SKM-1 (cell line): ENCODE results near the gene SHISA6.

Source experiments
- DNase-seq: peaks from one replicate; lab custom pipeline; 2025; ENCODE audit not compliant: unreplicated experiment; lab: John Stamatoyannopoulos, UW

SHISA6 gene

DNA sequence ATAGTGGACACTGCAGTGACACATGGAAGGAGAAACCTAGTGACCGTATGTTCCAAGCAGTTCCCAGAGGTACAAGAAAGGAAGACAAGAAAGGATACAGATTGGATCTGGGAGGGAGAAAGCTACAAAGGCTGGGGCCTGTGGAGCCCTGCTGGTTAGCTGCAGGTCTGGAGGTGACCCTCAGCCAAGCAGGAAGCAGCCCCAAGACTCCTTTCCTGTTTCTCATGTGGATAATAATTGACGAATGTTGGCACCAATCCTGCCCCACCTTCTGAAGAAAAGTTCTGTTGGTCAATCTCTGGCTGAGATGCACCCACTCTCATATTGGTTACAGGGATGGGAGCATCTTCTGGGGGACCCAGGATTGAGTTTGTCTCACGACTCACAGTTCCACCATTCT lies 99.8 kb downstream of the SHISA6 start:
- DNase-seq: no peak

DNA sequence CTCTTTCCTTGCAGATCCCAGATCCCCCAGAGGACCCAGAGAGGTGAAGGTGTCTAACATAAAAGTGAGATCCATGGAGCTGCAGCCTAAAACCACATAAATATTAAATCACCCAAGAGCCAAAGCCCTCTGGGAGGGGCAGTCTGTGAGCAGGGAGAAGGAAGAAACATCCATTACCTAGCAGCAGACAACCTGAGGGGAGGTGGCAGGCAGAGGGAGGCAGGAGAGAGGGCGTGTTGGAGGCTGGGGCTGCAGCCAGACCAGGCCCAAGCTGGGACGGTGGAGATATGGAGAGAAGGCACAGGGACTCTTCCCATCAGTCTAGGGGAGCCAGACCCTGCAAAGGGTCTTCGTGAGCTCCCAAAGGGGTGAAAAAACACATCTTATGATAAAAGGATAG lies 101.1 kb downstream of the SHISA6 start:
- no peak for DNase-seq

DNA sequence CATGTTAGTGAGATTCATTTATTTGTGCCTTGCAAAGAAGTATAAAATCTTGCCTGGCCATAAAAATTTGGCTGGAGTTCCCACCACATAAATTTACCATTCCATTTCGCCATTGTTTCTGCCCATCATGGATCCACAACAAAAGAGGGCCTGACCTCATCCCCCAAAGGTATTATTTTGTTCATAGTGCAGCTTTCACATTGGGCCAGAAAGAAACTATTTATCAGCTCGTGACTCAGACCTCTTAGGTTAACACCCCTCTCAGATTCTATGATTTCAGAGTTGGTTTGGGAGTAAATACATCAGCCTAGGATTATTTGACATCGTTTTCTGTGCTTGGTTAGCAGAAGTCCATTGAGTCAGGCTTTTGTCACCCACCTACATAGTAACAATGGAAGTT lies 108.1 kb downstream of the SHISA6 start:
- no peak for DNase-seq

DNA sequence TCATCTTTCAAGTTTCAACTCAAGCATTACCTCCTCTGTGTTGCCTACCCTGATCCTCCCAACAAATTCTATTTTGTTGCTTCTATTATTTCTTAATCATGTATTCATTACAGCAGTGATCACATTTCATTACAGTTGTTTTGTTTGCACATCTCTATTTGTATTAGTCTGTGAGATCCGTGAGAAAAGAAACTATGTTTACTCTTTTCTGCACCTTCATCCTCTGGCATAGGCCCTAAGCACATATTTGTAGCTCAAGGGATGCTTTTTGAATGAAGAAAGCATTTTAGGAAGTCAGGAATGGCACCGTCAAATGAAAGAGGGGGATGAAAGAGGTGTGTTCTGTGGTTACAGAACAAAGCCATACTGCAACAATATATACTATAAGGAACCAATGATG lies 110.5 kb downstream of the SHISA6 start:
- DNase-seq: no peak

DNA sequence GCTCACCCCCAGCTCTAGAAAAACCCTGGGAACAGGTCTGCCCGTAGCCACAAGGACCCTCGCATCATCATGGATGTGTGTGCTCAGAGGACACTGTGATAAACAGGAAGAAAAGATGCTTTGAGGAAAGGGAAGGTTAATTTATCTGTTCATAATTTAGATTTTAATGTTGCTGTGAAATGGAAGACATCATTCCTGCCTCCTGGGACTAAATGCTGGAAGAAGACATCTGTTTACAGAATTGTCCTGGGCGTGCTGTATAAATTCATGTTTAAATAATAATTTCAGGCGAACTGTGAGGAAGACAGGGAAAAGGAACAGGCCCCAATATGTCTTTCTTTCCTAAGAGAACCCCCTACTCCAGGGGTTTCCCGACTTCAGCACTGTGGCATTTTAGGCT lies 112.6 kb downstream of the SHISA6 start:
- no peak for DNase-seq

DNA sequence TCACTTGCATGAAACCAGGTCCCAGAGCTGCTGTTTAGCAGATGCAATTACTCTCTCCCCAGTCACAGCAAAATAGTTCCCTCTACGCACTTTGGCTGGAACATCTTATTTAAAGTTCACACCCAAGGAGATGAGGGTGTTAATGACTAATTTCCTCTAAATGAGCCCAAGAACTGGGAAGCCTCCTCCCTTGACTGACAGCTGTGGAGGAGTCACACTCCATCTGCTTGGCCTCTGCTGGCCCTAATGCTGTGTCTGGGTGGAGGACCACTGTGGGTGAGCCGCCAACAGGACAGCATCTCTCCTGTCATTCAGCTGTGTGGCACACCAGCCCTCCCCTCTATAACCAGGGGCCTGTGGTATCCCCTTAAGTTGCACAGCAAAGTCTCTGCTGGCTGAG lies 115.4 kb downstream of the SHISA6 start:
- no peak for DNase-seq

DNA sequence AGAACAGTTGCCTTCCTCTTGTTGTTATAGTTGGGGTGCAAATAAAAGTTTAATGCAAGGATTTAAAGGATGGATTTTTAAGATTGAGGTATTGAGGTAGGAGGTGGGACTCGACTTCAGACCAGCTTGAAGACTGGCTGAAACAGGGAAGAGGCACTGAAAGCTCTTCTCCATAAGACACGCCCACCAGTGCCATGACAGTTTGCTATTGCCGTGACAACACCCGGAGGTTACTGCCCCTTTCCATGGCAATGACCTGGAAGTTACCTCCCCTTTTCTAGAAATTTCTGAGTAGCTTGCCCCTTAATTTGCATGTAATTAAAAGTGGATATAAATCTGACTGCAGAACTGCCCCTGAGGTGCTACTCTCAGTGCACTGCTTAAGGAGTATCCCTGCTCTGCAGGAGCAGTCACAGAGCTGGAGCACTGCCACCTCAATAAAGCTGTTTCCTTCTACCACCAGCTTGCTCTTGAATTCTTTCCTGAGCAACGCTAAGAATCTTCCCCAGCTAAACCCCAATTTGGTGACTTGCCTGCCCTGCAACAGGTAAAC lies 122.6 kb downstream of the SHISA6 start:
- DNase-seq: no peak

DNA sequence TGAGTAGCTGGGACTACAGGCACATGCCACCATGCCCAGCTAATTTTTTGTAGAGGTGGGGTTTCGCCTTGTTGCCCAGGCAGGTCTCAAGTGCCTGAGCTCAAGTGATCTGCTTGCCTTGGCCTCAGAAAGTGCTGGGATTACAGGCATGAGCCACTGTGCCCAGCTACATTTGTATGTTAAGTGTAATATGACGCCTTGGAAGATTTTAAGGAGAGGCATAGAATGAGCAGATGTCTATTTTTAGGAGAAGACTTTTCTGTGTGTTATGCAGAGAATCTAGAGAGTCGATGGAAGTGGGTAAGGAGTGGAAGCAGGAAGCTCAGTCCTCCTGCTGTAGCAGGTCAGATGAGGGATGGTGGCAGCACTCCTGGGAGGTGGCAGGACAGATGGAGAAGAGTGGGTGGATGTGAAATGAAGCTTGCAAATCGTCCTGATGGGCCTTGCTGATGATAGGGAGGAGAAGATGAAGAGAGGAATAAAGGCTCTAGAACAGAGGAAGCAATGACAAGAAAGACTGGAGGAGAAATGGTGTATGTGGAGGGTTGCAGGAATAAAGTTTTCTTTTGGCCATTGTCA lies 125.3 kb downstream of the SHISA6 start:
- no peak for DNase-seq

DNA sequence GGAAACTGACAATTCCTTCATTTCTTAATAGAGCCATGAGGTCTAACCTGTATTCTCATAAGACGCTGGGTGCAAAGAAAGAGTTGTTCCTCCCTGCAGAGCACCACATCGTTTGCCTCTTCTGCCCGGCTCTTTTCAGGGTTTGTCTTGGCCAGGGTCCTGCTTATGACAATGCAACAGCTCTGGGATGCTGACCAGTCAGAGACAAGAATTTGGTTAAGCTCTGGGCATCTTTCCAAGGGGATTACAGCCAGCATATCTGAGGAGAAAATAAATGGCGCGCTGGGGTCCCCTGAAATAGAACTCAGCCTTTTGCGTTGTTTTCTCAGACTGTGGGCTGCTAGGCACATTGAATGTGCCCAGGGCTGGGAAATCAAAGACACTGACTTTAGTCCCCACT lies 128.6 kb downstream of the SHISA6 start:
- no peak for DNase-seq

DNA sequence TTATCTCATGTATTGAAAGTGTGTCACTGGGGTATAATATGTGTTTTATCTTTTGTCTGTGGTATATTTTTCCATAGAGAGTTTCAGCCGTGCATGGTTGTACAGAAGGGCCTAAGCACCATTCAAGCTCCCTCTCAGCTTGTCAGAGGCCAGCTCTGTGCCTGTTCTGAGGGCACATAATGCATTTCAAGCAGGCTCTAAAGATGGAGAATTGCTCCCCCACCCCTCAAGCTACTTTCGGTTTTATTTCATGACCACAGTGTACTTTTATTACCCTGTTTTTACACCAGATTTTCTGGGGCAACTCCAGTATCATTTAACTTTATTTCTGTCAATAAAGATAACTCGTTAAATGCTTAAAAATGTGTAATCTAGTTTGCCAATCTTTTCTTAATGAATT lies 131.7 kb downstream of the SHISA6 start:
- no peak for DNase-seq

DNA sequence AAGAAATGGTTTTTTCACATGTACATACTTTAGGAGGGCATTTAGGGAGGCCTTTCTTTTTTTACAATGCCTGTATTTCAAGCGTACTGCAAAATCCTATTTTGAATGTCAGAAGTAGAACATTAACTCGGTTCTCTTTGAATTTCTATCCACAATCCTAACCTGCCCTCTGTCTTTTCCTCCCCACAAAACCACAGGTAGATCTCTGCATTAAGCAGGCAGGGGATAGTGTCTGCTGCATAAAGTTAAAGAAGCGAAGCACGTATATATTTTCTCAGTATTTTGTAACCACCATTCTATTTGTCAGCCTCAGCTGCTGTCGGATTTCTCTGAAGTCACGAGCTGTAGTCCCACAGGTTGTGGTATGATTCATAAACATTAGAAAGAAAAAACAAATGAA lies 137.5 kb downstream of the SHISA6 start:
- no peak for DNase-seq

DNA sequence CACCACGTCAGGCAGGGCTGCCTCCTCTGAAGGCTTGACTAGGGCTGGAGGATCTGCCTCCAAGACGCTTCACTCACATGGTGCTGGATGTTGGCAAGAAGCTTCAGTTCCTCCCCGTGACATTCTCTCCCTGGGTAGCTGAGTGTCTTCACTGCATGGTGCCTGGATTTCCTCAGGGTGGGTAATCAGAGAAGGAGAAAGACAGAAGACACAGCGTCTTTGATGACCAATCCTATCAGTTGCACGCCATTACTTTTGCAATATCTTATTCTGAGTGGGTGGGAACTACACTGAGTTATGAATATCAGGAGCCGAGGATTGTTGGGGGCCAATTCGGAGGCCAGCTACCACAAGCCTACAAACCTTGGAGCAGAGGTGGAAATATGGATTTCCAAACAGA lies 139.7 kb downstream of the SHISA6 start:
- no peak for DNase-seq

DNA sequence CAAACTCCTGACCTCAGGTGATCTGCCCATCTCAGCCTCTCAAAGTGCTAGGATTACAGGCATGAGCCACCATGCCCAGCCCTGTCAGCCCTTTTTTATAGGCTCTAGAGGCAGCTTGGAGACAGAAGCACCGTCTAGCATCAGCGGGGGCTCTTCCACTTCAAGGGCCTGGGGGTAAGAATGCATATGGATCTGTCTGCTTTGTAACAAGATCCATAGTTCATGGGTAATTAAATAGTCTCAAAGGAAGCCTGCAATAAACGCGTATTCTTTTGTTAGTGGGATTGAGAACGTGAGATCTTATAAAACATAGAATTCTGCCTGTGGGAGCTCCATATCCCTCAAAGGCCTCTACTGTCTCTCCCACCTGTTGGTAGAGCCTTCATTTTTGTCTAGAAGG lies 142.1 kb downstream of the SHISA6 start:
- DNase-seq: no peak

DNA sequence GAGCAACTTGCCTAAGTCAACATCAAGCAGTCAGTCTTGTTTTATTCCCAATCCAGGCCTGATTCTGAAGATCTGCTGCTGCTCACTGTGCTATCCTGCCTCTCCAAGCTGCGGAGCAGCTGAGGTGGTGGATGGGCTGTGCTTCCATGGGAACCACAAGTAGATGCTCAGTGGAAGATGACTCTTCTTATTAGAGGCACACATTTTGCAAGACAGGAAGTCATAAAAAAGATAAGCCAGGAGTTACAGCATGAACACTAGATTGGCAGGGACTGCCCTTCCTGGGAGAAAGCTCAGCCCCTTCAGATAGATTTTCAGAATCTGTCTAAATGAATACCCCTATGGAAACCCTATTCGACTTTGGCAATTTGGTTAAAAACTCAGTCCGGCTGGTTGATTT lies 143.1 kb downstream of the SHISA6 start:
- DNase-seq: no peak

DNA sequence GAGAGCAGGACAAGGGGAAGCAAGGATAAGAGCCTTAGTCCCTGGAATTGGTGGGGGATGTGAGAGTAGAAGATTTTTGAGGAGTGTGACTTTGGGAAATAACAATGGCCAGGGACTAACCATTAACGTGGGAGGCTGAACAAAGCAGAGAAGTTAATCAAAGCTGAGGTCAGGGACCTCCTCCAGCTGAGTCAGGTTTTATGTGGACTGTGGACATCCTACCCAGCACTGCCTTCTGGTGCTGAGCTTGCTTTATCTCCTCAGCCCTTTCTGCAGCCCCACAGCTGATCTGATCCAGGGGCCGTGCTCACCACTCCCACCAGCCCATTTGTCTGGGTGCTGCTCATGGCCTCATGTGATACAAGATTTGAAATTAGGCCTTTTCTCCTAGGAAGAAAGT lies 146.6 kb downstream of the SHISA6 start:
- no peak for DNase-seq

DNA sequence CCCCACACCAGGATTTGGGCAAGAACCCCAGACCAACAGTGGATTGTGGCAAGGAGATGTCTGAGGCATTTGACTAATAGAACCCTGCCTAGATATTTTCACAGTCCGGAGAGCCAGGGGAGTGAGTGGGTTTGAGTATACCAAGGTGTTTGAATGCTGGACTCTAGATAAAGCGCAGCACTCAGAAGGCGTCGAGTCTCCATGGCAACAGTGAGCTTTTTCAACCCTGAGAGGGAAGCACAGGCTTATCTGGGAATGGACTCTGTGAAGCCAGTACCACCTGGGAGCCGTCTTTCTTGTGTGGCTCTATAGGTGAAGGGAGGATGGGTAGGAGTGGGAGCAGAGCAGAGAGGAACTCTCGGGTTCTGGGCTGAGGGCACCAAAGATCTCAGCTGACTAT lies 147.0 kb downstream of the SHISA6 start:
- DNase-seq: no peak

DNA sequence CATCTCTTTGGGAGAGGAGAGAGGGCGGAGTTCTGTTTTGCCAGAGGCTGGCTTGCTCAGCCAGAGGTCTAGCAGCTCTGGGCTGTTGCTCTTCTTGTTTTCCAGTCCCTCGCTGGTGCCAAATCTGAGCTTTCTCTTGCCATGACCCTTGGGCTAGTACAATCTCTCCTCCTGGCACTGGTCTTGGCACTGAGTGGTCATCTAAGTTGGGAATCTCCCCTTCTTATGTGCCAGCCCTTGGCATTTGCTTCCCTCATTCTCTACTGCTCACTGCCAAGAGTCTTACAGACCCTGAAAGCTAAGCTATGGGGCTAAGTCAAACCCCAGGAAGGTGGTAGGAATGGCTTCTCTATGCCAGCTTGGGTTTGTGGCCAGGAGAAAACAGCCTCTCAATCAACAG lies 148.6 kb downstream of the SHISA6 start:
- no peak for DNase-seq

DNA sequence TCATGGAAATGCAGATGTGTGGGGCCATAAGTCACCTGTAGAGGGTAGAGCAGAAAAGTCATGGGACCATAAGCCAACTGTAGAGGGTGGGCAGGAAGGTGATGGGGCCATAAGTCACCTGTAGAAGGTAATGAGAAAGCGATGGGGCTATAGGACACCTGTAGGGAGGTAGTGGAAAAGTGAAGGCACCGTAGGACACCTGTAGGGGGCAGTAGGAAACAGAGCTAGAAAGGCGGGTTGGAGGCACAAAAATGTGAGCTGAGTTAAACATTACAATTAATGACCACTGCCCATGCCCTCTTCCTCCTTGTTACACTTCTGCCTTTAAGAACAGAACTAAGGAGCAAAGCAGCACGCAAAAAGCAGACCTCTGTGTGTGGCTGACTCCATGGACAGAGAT lies 150.1 kb downstream of the SHISA6 start:
- no peak for DNase-seq

DNA sequence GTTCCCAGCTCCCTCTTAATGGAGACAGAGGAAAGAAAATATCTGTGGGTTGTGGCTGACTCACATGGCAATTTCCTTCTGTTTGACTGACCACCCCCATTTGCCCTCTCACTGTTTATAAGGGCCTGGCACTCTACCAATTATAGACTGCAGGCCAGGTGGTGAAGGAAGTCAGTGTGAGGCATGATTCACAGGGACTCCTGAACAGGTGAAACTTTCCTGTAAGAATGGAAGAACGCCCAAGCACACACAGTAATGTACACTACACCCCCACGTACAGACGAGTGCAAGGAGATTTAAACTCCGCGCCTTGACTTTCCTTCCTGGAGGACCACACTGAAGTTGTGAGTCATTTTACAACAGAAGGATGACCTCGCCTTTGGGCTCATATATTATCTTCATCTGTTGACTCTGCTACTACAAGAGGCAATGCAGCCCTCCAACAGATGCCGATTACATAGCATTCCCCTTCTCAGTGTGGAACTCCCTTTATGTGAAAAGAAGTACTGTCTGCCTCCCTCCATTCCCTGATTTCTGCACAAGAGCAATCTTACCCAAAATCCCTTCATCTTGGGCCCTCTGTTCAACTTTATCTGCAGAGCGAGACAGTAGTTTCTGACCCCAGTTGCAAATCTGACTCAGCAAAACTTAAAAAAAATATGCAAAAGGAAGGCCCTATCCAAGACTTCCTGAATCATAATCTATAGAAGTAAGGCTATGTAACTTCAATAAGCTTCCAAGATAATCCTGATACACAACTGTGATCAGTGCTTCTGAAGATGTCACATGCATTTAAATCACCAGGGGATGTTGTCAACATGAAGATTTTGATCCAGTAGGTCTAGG lies 163.6 kb downstream of the SHISA6 start:
- DNase-seq: no peak

DNA sequence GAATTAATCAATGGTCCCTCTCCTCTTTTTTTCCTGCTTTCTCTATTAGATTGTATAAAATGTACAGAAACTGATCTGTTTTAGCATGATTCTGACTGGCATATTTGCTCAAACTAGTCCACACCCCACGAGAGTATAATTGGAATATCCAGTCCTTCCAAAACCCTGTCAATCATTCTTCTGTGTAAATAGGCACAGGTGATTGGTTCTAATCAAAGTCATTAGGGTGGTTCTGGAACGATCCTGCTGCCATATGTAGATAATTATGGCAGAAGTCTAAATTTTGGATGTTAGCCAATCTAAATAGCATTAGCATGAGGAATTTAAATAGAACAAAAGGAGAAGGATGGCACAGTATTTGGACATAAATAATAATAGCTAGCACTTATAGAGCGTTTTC lies 165.7 kb downstream of the SHISA6 start:
- no peak for DNase-seq

DNA sequence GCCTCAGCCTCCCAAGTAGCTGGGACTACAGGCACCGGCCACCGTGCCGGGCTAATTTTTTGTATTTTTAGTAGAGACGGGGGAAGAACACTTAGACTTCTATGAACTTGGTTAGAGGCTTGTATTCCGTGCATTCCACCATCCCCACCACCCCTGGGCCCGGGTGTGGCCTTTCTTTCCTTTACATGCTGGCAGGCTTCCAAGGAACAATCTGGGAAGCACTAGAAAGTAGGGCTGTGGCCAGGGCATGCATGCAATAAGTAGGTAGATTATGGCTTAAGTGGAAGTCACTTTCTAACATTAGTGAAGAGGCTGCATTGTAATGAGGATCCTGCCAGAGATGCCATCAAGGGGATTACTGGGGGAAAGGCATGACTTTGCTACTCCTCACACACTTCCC lies 171.6 kb downstream of the SHISA6 start:
- DNase-seq: no peak

DNA sequence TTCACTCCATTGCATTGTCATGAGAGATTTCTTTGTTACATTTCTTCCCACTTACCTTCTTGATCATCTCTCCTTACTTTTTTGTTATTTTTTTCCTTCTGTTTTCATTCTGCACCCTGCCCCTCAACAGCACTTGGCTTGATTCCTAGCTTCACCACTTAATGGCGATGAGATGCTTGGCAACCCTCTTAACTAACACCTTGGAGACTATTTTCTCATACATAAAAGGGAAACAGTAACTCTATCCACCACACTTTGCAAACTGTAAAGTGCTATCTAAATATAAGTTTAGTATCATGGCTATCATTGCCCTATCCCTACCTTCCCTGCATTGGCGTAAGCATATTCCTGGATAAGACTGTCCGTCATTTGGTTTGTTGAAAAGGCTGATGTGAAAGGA lies 177.3 kb downstream of the SHISA6 start:
- no peak for DNase-seq

DNA sequence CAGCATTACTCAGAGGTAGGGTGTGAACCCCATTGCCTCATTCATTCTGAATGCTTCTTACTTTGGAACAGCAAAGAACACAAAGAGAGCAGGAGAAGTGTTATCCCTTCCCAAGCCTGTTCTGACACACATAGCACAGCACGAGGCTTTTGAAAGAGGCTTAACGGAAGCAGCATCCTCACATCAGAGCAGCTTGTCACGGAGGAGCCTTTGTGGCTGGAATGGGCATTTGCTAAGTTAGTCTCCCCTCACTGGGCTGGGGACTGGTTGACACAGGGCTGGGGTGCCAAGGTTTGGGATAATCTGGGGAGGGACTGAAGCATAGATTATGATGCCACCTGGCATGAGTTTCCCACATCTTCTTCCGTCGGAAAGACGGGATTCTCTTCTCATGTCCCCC lies 189.7 kb downstream of the SHISA6 start:
- no peak for DNase-seq
